GM19328 (cell line): Measurements from ENCODE around the gene FOXP1.

Experiments
- ATAC-seq: cut with Tn5 transposase; IDR thresholded peaks from one replicate; pipeline ENCODE4 v1.9.1; 2021; ENCODE audit warnings: mild to moderate bottlenecking, moderate library complexity; ENCODE audit not compliant: unreplicated experiment

The FOXP1 gene

DNA sequence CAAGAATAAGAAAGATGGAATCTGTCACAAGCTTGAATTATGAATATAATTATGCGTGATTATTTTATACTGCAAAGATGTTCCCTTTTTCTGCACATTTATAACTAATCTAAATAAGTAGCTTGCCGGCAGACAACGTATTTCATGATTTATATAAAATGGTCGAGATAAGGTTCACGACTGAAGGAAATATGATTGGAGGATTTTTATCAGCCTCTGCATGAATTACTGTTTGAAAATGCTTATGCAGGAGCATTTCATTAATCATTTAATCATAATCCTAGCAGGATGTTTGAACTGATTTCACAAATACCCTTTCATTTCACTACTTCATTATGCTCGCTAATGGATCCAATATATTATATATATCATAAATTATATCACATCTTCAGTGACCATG, 580.0 kb downstream of the FOXP1 start:
- ATAC-seq = no peak

GRCh38 chr3:71002298-71002697, 581.2 kb downstream of the FOXP1 start:
- ATAC-seq = no peak

GRCh38 chr3:71001303-71001830, 582.2 kb downstream of the FOXP1 start:
- no peak for ATAC-seq

- no peak for ATAC-seq
Observed at GRCh38 chr3:71000483-71000882, 583.0 kb downstream of the FOXP1 start.

- ATAC-seq = no peak
Observed at GRCh38 chr3:70999730-71000129, 583.8 kb downstream of the FOXP1 start.

- no peak for ATAC-seq
Observed at GRCh38 chr3:70996082-70996481, 587.4 kb downstream of the FOXP1 start.

DNA sequence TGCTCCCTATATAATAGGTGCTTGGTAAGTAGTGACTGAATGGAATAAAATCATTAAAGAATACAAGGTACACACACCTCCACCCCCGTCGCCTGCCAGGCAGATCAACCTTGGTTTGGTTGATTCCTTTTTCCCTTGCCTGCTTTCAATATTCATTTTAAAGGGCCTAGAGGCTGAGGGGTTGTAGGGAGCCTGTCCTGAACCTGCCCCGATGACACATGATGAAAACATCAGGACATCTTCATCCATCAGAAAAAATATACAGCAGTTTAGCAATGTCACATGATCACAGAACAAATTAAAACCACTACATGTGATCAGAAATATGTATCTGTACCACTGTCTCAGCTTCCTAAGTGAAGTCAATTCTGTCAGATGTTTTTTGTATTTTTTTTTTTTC, 588.9 kb downstream of the FOXP1 start:
- no peak for ATAC-seq

GRCh38 chr3:70992562-70993204, 590.8 kb downstream of the FOXP1 start:
- no peak for ATAC-seq

DNA sequence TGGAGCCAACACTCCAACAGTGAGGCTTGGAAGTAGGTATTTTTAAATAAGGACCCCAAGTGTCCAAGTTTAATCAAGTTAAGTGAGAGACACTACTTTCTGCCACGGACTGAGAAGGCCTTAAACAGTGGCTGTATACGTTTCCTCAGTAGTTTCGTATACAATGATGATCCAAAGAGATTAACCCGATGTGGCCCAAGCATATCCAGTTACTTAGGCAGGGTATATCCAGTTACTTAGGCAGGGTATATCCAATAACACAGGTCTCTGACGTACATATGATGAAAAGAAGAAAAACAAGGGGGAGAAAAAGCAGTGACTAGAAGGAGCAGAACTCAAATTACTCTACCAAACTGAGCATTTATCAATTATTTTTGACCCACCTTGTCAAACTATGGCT, 591.4 kb downstream of the FOXP1 start:
- ATAC-seq = no peak

DNA sequence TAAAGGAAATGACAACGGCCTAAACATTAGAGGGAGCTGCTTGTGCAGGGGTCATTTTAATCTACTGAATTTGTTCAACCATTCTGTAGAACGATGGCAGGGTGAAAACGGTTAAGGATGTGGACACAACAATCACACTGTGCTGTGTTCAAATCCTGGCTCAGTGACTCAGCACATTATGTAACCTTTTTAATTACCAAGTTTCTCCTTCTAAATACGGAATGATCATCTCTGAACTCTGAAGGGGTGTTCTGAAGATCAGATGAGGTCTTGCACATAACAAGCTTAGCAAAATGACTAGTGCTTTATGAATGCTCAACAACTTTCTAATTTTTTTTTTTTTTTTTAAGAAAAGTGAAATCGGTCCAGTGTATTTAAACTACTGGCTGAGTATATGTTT, 592.8 kb downstream of the FOXP1 start:
- no peak for ATAC-seq

DNA sequence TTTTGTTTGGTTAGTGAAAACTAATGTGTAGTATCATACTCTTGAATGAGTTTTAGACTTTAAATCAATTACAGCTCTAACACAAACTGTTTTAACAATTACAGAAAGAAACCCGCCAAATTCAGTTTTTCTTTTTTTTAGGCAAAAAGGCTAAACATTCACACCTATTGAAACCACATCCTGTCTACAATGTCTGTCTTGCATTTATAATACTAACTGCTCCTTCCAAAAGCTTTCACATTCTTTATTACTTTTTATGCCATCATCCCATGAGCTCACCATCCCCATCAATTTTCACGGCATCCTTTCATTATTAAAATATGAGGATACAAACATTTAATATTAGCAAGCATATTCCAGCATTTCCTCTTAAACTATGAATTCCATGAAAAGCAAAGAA, 593.3 kb downstream of the FOXP1 start:
- ATAC-seq = no peak

GRCh38 chr3:70989174-70989573, 594.4 kb downstream of the FOXP1 start:
- ATAC-seq = no peak

- no peak for ATAC-seq
Observed at GRCh38 chr3:70988111-70988510, 595.4 kb downstream of the FOXP1 start.

GRCh38 chr3:70985572-70985971, 598.0 kb downstream of the FOXP1 start:
- ATAC-seq = no peak

- ATAC-seq = no peak
Observed at GRCh38 chr3:70984776-70985482, 598.6 kb downstream of the FOXP1 start.

DNA sequence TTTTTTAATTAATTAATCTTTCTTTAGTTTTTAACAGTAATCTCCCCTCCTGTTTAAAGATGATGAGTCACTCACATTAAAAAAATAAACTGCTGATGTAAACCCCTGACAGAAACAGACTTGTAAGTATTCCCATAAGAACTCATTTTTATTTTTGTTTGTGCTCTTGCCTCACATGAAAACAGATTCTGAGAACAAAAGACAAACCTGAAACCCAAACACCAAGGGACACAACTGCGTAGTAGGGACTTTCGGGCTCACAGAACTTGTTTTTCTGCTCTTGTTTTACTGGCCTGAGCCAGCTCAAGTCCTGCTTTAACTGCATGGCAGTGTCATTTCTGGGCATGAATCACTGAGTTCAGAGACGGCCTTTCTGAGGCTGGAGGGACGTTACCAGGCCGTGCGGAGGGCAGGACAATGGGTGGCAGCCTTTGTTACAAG, 600.8 kb downstream of the FOXP1 start:
- ATAC-seq = no peak

DNA sequence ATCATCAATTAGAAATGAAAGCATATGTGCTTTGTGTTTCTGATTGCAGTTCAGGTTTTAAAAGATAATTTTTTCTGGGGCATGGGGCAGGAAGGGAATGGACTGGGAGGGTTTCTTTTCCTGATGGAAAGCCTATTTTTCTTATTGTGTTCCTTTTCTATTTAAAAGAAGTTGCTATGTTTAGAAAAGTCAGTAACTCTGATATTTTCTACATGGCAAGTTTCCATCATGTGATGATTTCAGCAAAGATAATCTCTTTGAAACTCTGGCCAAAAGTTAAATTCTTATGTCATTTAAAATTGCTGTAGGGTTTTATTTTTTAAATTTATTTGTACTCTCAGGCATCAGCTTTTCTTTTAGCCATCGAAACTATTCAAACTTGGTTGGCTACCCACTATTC, 601.2 kb downstream of the FOXP1 start:
- no peak for ATAC-seq

GRCh38 chr3:70981231-70981880, 602.2 kb downstream of the FOXP1 start:
- ATAC-seq = no peak

DNA sequence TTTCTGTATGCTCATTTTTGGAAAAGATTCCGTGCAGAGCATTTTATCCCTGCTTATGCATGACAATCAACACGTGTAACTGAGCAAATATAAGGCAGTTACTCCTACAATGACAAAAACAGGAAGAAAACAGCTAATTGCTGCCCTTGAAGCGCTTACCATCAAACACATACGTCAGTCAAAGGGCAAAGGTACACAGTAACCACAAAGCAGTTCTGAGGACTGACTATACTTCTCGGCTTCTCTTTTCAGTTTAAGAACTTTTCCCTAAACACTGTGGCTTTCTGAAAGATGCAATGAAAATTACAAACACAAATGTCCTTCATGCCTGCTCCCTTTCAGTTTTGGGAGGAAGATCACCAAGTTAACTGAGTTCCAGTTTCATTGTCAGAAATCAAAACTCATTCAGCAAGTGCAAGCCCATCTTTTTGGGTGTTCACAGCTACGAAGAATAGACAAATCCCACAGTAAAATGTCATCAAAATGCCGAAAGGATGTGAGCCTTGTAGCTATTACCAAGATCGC, 602.8 kb downstream of the FOXP1 start:
- ATAC-seq = no peak

GRCh38 chr3:70979983-70980645, 603.4 kb downstream of the FOXP1 start:
- ATAC-seq = no peak

GRCh38 chr3:70977712-70978111, 605.8 kb downstream of the FOXP1 start:
- ATAC-seq = no peak
